Measurements from ENCODE around the gene BUD23. TPM values are rescaled to one million over a fixed set of nuclear protein-coding genes. Genes with fewer than 3 reads are reported as not detected.
A peak's percentile ranks its signal among the peaks of the same experiment; 100 is the strongest.

BUD23 gene
- total and polyA plus RNA-seq, 2 donors (not counting 3 experiments of a cell fraction or from before 2014, with no cell fraction given) = 62.1 to 64.6 TPM

DNA sequence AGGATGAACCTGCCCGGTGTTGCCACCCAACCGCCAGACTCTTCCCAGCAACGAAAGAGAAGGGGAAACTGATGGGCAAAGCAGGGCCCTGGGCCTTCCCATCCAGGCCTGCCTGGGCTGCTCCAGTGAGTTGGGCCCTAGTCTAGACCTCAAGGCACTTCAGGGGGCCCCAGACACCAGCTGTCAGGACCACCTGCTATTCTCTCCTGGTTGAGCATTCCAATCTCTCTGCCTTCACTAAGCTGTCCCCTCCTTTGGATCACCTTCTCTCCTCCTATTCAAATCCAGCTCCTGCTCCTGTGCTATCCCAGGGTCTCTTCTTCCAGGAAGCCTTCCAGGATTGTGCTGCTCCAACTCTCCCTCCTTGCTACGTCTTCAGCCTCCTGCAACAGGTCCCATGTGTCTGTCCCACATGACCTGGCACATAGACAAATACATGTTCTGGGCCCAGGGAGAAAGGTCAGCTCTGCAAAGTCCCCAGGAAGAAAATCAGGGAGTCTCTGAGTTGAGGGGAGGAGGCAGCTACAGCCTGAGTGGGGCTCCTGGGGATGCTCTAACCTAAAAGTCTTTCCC lies 33.0 kb downstream of the BUD23 start:
- Histone ChIP-seq H3K4me3 (replicated peaks in 1 of 3; ENCODE audit: insufficient read depth in 1 of 3, low read depth in 1 of 3, low read length in 3 of 3) (no peak overlapping the region), H3K79me2 (ENCODE audit: control insufficient read depth, insufficient read depth, low read length) (peaks cover 58% of the 10 kb centered on the region), H3K9me3 (replicated peaks; ENCODE audit: control insufficient read depth, insufficient read depth, low read length) (no peaks in the 10 kb centered on the region), H3K4me1 (ENCODE audit: control insufficient read depth, extremely low read depth, insufficient read depth, low read length) (peaks cover 35% of the 10 kb centered on the region), H3K9me1 (replicated peaks; ENCODE audit: control insufficient read depth, extremely low read depth, insufficient read depth, low read length) (no peaks in the 10 kb centered on the region), H4K20me1 (replicated peaks; ENCODE audit: control insufficient read depth, extremely low read depth, insufficient read depth, low read length) (no peaks in the 10 kb centered on the region), H3K27me3 (ENCODE audit: control insufficient read depth in 2 of 2, insufficient read depth in 2 of 2, low read length in 2 of 2) (no peaks in the 10 kb centered on the region), H3K9ac (replicated peaks; ENCODE audit: extremely low read depth, insufficient read depth, low read length) (peak overlapping the region; percentile 39), H2AFZ (ENCODE audit: low read depth, low read length) (no peak overlapping the region), H3K36me3 (ENCODE audit: control insufficient read depth in 2 of 2, extremely low read depth in 1 of 2, insufficient read depth in 2 of 2, low read length in 2 of 2) (no peaks in the 10 kb centered on the region), H3K27ac (ENCODE audit: insufficient read depth, low read depth, low read length) (peak overlapping the region; percentile 75), H3K4me2 (ENCODE audit: insufficient read depth, low read length) (no peak overlapping the region)
- FAIRE-seq (no peak), DNase-seq (ENCODE audit: low read depth, low spot score) (no peak)
- dilution Hi-C loops (cut with MboI; ENCODE audit: extremely low pct_ligation_motif_present, low sequenced_read_pairs) = no loop called here
- ChIA-PET CTCF (interaction anchor here (1.0 to 3.4 kb wide), 9 partner anchors 9 to 110 kb away, joined by 3 to 26 read pairs (median 7); no protein-coding TSS in a partner anchor), POLR2A (interaction anchor here (0.6 to 0.9 kb wide), 4 partner anchors 22 to 189 kb away, joined by 3 to 5 read pairs (median 3); partner anchors contain the start of gene ABHD11)
- intact Hi-C loops (cut with micrococcal nuclease) = no loop called here
- BruUV-seq (replicated peaks) = no TSS peak
- no peak for TF ChIP-seq MYC (IDR thresholded peaks at IDR 0.05; ENCODE audit: low read depth, low read length)
- no peak for TF ChIP-seq POLR2AphosphoS5 (IDR thresholded peaks at IDR 0.05; ENCODE audit: insufficient read depth, low read depth, low read length)
- no peak for TF ChIP-seq JUN (IDR thresholded peaks at IDR 0.05; ENCODE audit: borderline replicate concordance, insufficient read depth, insufficient read length, low read depth)
- TF ChIP-seq MAX (IDR thresholded peaks at IDR 0.05; ENCODE audit: insufficient read depth, insufficient read length) = no peak

DNA sequence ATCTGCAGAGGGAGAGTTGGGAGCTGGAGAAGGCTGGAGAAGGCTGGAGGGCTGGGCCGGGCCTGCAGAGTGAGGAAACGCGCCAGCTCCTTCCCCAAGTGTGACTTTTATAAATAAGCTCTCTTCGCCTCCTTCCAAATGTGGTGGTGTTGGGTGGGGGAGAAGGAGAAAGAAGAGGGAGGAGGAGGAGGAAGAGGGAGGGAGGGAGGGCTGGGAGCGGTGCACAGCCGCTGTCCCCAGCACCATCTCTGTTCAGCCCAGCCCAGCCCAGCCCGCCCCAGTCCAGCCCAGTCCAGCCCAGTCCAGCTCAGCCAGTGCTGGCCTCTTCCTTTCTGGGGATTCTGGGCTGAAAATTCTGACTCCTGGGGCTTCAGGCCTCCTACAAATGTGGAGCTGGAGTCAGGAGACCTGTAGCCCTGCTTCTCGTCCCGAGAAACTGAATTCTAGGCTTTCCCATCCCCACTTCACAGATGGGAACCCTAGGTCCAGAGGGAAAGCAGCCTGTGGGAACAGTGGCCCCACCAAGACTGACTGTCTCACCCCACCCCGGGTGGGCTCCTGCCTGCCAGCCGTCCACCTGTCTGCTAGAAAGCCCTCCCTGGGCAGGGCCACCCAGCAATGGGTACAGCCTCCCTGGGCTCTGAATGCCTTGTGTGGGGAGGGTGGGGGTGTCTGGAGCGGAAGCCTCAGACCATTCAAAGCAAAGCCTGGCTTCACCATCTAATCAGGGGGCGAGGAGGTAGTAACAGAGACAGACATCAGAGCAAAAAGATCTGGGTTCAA lies 33.8 kb downstream of the BUD23 start:
- dilution Hi-C loops (cut with MboI; ENCODE audit: extremely low pct_ligation_motif_present, low sequenced_read_pairs) (no loop called here), intact Hi-C loops (cut with micrococcal nuclease) (no loop called here)
- TF ChIP-seq JUN (IDR thresholded peaks at IDR 0.05; ENCODE audit: borderline replicate concordance, insufficient read depth, insufficient read length, low read depth) (no peak), GATA2 (IDR thresholded peaks at IDR 0.05; ENCODE audit: insufficient read depth, insufficient read length, low read depth, low read length) (no peak), POLR2A (IDR thresholded peaks at IDR 0.05; ENCODE audit: low read depth, low read length) (no peak), MYC (IDR thresholded peaks at IDR 0.05; ENCODE audit: low read depth, low read length) (no peak), CTCF (IDR thresholded peaks at IDR 0.05; ENCODE audit: extremely low read depth in 1 of 2, insufficient read depth in 1 of 2, low read depth in 1 of 2, low read length in 2 of 2) (no peak), FOS (IDR thresholded peaks at IDR 0.05; ENCODE audit: borderline replicate concordance, insufficient read depth, low read length) (no peak)
- Histone ChIP-seq H3K9ac (replicated peaks; ENCODE audit: extremely low read depth, insufficient read depth, low read length) (peak overlapping the region; percentile 84), H3K4me2 (ENCODE audit: insufficient read depth, low read length) (peak overlapping the region; percentile 39), H2AFZ (ENCODE audit: low read depth, low read length) (no peak overlapping the region), H3K27ac (ENCODE audit: insufficient read depth, low read depth, low read length) (peak overlapping the region; percentile 98), H3K9me3 (replicated peaks; ENCODE audit: control insufficient read depth, insufficient read depth, low read length) (no peaks in the 10 kb centered on the region), H3K4me3 (replicated peaks in 1 of 3; ENCODE audit: insufficient read depth in 1 of 3, low read depth in 1 of 3, low read length in 3 of 3) (peak overlapping the region in 1 of 3 experiments; percentile 12), H3K27me3 (ENCODE audit: control insufficient read depth in 2 of 2, insufficient read depth in 2 of 2, low read length in 2 of 2) (no peaks in the 10 kb centered on the region), H3K9me1 (replicated peaks; ENCODE audit: control insufficient read depth, extremely low read depth, insufficient read depth, low read length) (no peaks in the 10 kb centered on the region), H3K79me2 (ENCODE audit: control insufficient read depth, insufficient read depth, low read length) (peaks cover 50% of the 10 kb centered on the region), H3K4me1 (ENCODE audit: control insufficient read depth, extremely low read depth, insufficient read depth, low read length) (peaks cover 35% of the 10 kb centered on the region), H3K36me3 (ENCODE audit: control insufficient read depth in 2 of 2, extremely low read depth in 1 of 2, insufficient read depth in 2 of 2, low read length in 2 of 2) (no peaks in the 10 kb centered on the region), H4K20me1 (replicated peaks; ENCODE audit: control insufficient read depth, extremely low read depth, insufficient read depth, low read length) (no peaks in the 10 kb centered on the region)
- BruUV-seq (replicated peaks) = TSS peak; percentile 53
- ChIA-PET POLR2A (interaction anchor here (0.6 to 0.8 kb wide), 2 partner anchors 21 to 36 kb away, joined by 3 to 5 read pairs; partner anchors contain the start of gene ABHD11), CTCF (interaction anchor here (0.7 to 3.4 kb wide), 7 partner anchors 8 to 110 kb away, joined by 3 to 26 read pairs (median 7); no protein-coding TSS in a partner anchor)
- DNase-seq (ENCODE audit: low read depth, low spot score) (peak; percentile 49), FAIRE-seq (peak; percentile 79)

Measured in endothelial cell of umbilical vein (primary cell).